ENCODE data around the gene EPHB1. TPM values are rescaled to one million over a fixed set of nuclear protein-coding genes. Genes with fewer than 3 reads are reported as not detected.

The EPHB1 gene
- total RNA-seq, 2 experiments from 2014 or later, result 0.32 TPM; not detected in 1

GRCh38 chr3:135263331-135263730 is 468.3 kb downstream of the EPHB1 start:
- H3K4me1 Mint-ChIP-seq (ENCODE audit: low read depth), result no peaks in the 10 kb centered on the region

GRCh38 chr3:135267487-135267886 is 472.4 kb downstream of the EPHB1 start:
- Mint-ChIP-seq H3K36me3 (ENCODE audit: low read depth) (no peaks in the 10 kb centered on the region), H3K4me3 (no peak overlapping the region), H3K4me1 (ENCODE audit: low read depth) (no peaks in the 10 kb centered on the region), H3K27me3 (ENCODE audit: low read depth) (no peaks in the 10 kb centered on the region), H3K27ac (no peak overlapping the region), H3K9me3 (no peaks in the 10 kb centered on the region)
- no peak for DNase-seq
- intact Hi-C loops (cut with micrococcal nuclease), result no loop called here
- CTCF ChIA-PET, result no interaction called here

More at GRCh38 chr3:135263331-135263730, 468.3 kb downstream of the EPHB1 start:
- DNase-seq, result no peak
- intact Hi-C loops (cut with micrococcal nuclease), result no loop called here
- H3K9me3 Mint-ChIP-seq, result no peaks in the 10 kb centered on the region
- no peak overlapping the region for H3K4me3 Mint-ChIP-seq
- H3K36me3 Mint-ChIP-seq (ENCODE audit: low read depth), result no peaks in the 10 kb centered on the region
- H3K27ac Mint-ChIP-seq, result no peak overlapping the region
- H3K27me3 Mint-ChIP-seq (ENCODE audit: low read depth), result peaks cover 5% of the 10 kb centered on the region
- CTCF ChIA-PET, result no interaction called here

- no peak for DNase-seq
- Mint-ChIP-seq H3K27ac (no peak overlapping the region), H3K4me3 (no peak overlapping the region), H3K4me1 (ENCODE audit: low read depth) (no peaks in the 10 kb centered on the region), H3K36me3 (ENCODE audit: low read depth) (no peaks in the 10 kb centered on the region), H3K27me3 (ENCODE audit: low read depth) (peaks cover 2% of the 10 kb centered on the region), H3K9me3 (no peaks in the 10 kb centered on the region)
- CTCF ChIA-PET, result no interaction called here
- intact Hi-C loops (cut with micrococcal nuclease), result no loop called here
These were observed 474.0 kb downstream of the EPHB1 start for GRCh38 chr3:135268941-135269532.

GRCh38 chr3:135271177-135272025 is 476.3 kb downstream of the EPHB1 start:
- Mint-ChIP-seq H3K27ac (no peak overlapping the region), H3K4me3 (no peak overlapping the region), H3K4me1 (ENCODE audit: low read depth) (no peaks in the 10 kb centered on the region), H3K36me3 (ENCODE audit: low read depth) (no peaks in the 10 kb centered on the region), H3K27me3 (ENCODE audit: low read depth) (peaks cover 2% of the 10 kb centered on the region), H3K9me3 (no peaks in the 10 kb centered on the region)
- intact Hi-C loops (cut with micrococcal nuclease), result no loop called here
- no peak for DNase-seq
- CTCF ChIA-PET, result no interaction called here

- Mint-ChIP-seq H3K36me3 (ENCODE audit: low read depth) (no peaks in the 10 kb centered on the region), H3K9me3 (no peaks in the 10 kb centered on the region), H3K4me3 (no peak overlapping the region), H3K27me3 (ENCODE audit: low read depth) (peaks cover 2% of the 10 kb centered on the region), H3K27ac (no peak overlapping the region), H3K4me1 (ENCODE audit: low read depth) (no peaks in the 10 kb centered on the region)
- no peak for DNase-seq
- CTCF ChIA-PET, result no interaction called here
- intact Hi-C loops (cut with micrococcal nuclease), result no loop called here
These were observed 477.1 kb downstream of the EPHB1 start for GRCh38 chr3:135272026-135272669.

- Mint-ChIP-seq H3K4me1 (ENCODE audit: low read depth) (no peaks in the 10 kb centered on the region), H3K9me3 (peaks cover 2% of the 10 kb centered on the region), H3K27me3 (ENCODE audit: low read depth) (peaks cover 2% of the 10 kb centered on the region), H3K27ac (no peak overlapping the region), H3K36me3 (ENCODE audit: low read depth) (no peaks in the 10 kb centered on the region), H3K4me3 (no peak overlapping the region)
- intact Hi-C loops (cut with micrococcal nuclease), result no loop called here
- CTCF ChIA-PET, result no interaction called here
- no peak for DNase-seq
These were observed 497.1 kb downstream of the EPHB1 start for GRCh38 chr3:135292162-135292561.

GRCh38 chr3:135301670-135302069 is 506.6 kb downstream of the EPHB1 start:
- no peaks in the 10 kb centered on the region for H3K9me3 Mint-ChIP-seq
- CTCF ChIA-PET, result no interaction called here
- intact Hi-C loops (cut with micrococcal nuclease), result no loop called here

GRCh38 chr3:135304378-135304777 is 509.3 kb downstream of the EPHB1 start:
- intact Hi-C loops (cut with micrococcal nuclease), result no loop called here
- no peaks in the 10 kb centered on the region for H3K9me3 Mint-ChIP-seq
- no peaks in the 10 kb centered on the region for H3K27me3 Mint-ChIP-seq (ENCODE audit: low read depth)
- H3K4me1 Mint-ChIP-seq (ENCODE audit: low read depth), result no peaks in the 10 kb centered on the region
- H3K27ac Mint-ChIP-seq, result no peak overlapping the region
- CTCF ChIA-PET, result no interaction called here
- H3K4me3 Mint-ChIP-seq, result no peak overlapping the region
- peaks cover 2% of the 10 kb centered on the region for H3K36me3 Mint-ChIP-seq (ENCODE audit: low read depth)
- no peak for DNase-seq

More at GRCh38 chr3:135301670-135302069, 506.6 kb downstream of the EPHB1 start:
- Mint-ChIP-seq H3K36me3 (ENCODE audit: low read depth) (peaks cover 2% of the 10 kb centered on the region), H3K27me3 (ENCODE audit: low read depth) (no peaks in the 10 kb centered on the region), H3K4me1 (ENCODE audit: low read depth) (no peaks in the 10 kb centered on the region), H3K4me3 (no peak overlapping the region), H3K27ac (no peak overlapping the region)
- DNase-seq, result no peak

Other genes starting within 250 kb of the EPHB1 start
- gene KY, start 144.2 kb upstream of the EPHB1 start, total RNA-seq, result not detected

Measured in activated naive CD4-positive, alpha-beta T cell treated with anti-CD3 and anti-CD28 coated beads for 36 hours (primary cell).